Stimulated activated CD4-positive, alpha-beta T cell treated with anti-CD3 and anti-CD28 coated beads, TNF-alpha, amount 100 ng/mL, for 48 hours (primary cell): ENCODE data around the gene RHBDD2.
"Not testable (repeated sequence)": the region's sequence is repeated elsewhere in the genome, so short reads cannot be mapped to it uniquely, and the experiment has no call there.

Experiments
- DNase-seq, 3 donors: peaks; one replicate each; pipeline ENCODE4 v3.0.0-alpha.2; 2020; ENCODE audit warnings: low read depth in 3 of 3

Gene RHBDD2

DNA sequence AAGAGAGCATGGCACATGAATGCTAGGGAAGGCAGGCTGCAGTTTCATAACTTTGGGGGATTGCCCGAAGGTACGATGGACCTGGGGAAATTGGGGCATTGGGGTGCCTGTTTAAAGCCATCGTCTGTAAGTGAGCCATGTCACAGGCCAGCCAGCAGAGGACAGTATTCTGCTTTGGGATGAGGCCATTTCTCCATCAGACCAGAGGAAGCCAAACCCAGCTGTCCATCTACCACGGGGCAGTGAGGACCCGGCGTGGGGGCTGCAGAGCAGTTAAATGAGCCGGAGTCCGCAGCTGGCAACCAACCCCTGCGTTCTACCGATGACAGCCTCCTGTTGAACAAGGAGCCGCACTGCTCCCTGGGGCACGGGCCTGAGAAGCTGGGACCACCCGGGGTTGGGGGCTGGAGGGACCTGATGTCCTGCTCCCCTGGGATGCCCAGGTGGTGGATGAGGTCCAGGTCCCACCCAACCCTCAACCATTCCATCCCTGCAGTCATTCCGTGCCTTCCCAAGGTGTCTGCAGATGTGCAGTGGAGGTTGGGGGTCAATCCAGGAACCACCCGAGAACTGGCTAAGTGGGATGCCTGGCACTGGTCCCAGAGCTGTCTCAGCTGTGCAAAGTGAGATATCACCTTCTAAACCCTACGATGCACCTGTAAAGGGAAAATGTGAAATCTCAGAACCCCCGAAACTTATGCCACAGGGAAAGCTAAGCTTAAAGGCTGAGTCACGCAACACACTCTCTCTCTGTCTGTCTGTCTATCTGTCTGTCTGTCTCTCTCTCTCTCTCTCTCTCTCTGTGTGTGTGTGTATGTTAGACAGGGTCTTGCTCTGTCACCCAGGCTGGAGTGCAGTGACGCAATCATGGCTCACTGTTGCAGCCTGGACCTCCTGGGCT is 12.1 kb upstream of the RHBDD2 start:
- DNase-seq = no peak

DNA sequence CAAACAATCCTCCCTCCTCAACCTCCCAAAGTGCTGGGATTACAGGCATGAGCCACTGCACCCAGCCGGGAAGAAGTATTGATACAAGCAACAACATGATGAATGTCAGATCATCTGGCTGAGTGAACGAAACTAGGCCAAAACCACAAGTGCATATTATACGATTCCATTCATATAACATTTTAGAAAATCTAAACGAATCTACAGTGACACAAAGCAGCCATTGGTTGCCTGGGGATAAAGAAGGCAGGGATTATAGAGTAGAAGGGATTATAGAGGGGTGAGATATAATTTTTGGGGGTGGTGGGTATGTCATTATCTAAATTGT is 11.5 kb upstream of the RHBDD2 start:
- no peak for DNase-seq

DNA sequence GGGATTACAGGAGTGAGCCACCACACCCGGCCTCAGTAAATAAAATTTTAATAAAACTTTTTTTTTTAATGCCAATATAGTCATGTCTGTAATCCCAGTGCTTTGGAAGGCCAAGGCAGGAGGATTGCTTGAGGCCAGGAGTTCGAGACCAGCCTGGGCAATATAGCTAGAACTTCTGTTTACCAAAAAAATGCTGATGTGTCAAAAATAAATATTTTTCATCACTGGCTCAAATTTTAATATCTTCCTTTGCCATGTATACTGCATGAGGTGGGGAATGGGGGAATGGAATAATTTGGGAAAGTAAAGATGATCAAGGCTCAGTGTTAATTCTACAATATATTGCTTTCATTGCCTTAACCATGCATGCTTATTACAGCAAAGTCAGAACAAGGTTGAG is 10.7 kb upstream of the RHBDD2 start:
- no peak for DNase-seq

DNA sequence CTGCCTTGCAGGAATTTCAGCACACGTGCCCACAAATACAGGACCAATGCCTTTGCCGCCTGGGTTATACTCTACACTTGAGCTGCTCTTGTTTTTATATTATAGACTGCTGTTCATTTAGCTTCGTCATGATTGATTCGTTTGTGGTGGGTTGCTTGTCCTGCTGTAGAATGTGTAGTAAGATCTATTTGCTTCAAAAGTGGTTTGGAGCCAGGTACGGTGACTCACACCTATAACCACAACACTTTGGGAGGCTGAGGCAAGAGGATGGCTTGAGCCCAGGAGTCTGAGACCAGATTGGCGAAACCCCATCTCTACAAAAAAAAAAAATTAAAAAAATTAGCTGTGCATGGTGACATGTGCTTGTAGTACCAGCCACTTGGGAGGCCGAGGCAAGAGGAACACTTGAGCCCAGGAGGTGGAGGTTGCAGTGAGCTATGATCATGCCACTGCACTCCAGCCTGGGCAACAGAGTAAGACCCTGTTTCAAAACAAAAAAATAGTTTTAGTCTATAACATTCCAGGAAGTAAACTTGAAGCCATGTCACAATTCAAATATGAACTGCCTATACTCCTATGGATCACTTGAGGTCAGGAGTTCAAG is 9.0 kb upstream of the RHBDD2 start:
- DNase-seq = no peak

DNA sequence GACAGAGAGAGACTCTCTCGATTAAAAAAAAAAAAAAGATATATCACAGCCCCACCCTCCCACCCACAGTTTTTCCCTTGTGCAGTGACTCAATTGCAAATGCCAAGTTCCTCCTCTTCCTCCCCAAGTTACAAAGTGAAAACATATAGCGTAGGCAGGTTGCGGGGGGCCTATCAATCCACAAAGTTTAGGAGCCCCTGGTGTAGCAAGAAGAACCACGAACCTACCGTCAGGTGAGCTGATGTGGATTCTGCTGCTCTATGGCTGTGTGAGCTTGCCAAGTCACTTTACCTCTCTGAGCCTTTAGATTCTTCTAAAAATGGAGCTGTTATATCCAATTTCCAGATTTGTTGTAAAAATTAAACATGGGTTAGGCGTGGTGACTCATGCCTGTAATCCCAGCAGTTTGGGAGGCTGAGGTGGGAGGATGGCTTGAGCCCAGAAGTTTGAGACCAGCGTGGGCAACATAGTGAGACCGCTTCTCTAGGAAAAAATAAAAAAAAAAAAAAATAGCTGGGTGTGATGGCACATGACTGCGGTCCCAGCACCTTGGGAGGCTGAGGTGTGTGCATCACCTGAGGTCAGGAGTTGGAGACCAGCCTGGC is 8.2 kb upstream of the RHBDD2 start:
- no peak for DNase-seq

DNA sequence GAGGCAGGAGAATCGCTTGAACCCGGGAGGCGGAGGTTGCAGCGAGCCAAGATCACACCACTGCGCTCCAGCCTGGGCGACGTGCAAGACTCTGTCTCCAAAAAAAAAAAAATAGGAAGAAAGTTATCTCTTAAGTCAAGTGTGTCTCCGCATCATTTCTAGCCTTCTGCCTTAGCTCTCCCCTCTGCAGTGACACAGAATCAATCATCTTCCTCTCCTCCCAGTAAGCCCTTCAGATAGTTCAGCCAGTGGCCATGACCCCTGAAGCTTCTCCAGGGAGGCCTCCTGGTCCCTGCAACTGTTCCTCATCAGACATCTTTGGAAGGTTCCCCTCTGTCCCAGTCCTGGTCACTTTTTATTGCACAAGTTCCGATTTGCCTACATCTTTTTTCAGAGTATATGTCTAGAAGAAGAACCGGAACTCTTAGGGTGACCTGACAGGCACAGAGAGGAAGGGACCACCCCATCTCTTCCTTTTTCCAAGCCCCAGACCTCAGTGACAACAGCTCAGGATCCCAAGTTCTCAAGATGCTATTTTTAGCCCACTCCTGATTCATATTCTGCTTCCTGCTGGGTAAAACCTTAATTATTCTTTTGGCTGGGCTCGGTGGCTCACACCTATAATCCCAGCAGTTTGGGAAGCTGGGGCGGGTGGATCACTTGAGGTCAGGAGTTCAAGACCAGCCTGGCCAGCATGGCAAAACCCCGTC is 6.6 kb upstream of the RHBDD2 start:
- no peak for DNase-seq

DNA sequence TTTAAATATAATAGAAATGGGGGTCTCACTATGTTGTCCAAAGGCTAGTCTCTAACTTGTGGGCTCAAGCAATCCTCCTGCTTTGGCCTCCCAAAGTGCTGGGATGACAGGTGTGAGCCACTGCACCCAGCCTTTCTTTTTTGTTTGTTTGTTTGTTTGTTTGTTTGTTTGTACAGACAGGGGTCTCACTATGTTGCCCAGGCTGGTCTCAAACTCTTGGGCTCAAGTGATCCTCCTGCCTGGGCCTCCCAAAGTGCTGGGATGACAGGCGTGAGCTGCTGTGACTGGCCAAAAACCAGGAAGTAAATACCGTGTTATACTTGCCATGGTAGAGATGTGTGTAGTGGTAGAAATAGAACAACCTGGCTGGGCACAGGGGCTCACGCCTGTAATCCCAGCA is 4.7 kb upstream of the RHBDD2 start:
- not testable (repeated sequence) for DNase-seq

DNA sequence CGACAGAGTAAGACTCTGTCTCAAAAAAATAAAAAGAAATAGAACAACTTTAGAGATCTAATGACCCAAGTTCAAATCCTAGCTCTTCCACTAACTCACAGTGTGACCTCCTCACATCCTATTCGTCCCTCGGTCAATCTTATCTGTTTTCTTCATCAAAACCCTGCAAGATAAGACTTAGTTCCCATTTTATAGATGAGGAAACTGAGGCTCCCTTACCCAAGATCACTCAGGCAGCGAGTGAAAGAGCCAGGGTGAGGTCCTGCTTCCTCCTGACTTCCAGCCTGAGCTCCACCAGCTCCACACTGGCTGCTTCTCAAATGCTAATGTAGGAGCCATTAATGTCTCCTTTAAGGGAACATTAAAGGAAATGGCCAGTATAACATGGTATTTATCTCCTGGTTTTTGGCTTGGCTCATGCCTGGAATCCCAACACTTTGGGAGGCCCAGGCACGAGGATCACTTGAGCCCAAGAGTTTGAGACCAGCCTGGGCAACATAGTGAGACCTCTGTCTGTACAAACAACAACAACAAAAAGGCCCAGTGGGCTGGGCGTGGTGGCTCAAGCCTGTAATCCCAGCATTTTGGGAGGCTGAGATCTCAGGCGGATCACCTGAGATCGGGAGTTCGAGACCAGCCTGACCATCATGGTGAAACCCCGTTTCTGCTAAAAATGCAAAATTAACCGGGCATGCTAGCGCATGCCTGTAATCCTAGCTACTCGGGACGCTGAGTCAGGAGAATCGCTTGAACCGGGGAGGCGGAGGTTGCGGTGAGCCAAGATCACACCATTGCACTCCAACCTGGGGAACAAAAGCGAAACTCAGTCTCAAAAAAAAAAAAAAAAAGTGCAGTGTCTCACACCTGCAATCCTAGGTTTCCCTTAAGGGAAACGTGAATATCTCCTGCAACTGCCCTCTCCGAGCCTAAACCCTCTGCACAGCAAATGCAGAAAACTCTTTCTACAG is 3.4 kb upstream of the RHBDD2 start:
- DNase-seq = no peak

DNA sequence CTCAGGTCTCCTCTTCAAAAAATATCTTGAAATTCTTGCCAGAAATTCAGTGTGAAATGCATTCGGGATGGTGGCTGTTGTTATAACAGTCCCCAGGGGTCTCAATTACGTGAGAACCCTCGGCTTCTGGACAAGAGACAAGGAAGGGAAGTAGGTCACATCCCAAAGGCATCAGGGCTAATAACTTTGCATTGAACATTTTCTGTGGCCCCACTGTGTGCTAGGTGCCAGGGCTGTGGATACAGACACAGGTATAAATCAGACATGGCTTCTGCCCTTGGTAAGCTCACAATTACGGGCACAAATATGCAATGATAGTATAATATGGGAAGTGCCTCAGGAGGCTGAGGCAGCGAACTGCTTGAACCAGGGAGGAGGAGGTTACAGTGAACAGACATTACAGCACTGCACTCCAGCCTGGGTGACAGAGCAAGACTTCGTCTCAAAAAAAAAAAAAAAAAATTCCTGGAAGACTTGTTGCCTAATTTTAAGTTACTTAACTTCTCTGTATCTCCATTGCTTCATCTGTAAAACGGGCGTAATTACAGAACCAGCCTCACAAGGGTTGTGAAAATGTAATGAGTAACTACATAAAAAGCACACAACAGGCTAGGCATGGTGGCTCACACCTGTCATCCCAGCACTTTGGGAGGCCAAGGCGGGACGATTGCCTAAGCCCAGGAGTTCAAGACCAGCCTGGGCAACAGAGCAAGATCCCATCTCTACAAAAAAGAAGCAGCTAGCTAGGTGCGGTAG is 2.5 kb upstream of the RHBDD2 start:
- DNase-seq = no peak

DNA sequence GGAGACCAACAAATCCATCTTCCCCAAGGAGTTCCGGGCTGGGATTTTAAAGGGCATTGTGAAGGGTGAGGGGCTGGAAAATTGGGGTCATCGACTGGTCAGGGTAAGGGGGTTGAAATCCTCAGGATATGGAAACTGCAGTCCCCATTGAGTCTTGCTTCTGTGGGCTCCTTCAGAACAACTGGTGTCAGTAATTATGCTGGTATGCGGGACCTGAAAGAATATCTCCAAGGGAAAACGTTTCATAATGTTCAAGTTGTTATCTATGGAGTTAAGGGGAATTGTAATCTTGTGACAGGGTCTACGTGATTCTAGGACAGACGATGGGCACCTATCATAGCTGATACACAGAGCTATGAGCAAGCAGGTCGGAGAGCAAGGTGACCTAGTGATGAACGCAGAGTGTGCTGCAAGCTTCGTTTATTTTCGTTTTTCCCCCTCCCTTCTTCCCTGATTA is 494 bp upstream of the RHBDD2 start:
- DNase-seq = no peak

DNA sequence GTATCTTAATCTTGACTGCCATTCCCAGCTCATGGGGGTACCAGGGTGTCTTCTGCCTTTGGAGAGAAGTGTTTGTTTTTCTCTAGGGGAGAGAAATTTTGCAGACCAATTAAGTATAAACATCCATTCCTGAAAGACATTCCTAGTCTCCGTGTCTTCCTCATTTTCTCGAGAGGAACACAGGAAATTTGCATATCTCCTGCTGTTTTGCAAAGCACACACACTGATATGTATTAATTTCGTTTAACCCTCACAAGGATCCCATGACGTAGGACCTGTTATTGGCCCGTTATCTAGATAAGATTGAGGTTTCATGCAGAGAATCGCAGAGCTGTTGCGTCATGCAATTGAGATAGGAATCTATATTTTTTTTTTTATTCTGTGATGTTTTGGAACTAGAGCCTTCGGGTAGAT is 944 bp downstream of the RHBDD2 start:
- no peak for DNase-seq

DNA sequence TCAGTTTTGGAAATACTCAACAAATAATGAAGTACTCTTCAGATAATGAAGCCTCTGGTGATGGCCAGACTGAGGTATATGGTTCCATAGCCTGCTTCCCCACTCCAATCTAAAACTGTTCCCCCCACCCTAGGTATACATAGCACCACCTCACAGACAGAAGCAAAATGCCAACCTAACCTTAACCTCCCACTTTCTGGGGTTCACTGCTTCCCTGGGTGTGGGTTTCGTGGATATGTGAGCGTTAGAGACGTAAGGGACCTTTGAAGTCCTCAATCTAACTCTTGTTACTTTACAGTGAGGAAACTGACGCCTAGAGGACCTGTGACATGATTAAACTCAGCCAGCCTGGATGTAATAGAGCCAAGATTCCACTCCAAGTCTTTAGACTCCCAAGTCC is 1.4 kb downstream of the RHBDD2 start:
- DNase-seq = no peak

DNA sequence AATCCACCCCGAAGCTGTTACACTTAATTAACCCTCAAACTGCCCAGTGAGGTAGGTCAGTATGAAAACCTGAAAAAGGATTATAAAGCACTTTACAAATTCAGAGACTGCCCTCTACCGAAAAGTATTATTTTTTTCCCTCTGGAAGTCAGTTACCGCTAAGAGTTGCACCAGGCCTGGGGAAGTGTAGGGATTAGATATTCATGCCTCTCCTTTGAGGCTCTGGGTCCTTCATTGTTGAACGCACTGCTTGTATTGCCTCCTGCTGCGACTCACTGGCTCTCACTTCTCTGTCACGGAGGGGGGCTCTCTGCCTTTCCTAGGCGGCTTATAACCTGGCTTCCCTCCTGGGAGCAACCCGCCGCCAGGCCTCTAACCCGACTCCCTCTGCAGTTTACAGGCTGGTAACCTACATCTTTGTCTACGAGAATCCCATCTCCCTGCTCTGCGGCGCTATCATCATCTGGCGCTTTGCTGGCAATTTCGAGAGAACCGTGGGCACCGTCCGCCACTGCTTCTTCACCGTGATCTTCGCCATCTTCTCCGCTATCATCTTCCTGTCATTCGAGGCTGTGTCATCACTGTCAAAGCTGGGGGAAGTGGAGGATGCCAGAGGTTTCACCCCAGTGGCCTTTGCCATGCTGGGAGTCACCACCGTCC is 2.7 kb downstream of the RHBDD2 start:
- no peak for DNase-seq

DNA sequence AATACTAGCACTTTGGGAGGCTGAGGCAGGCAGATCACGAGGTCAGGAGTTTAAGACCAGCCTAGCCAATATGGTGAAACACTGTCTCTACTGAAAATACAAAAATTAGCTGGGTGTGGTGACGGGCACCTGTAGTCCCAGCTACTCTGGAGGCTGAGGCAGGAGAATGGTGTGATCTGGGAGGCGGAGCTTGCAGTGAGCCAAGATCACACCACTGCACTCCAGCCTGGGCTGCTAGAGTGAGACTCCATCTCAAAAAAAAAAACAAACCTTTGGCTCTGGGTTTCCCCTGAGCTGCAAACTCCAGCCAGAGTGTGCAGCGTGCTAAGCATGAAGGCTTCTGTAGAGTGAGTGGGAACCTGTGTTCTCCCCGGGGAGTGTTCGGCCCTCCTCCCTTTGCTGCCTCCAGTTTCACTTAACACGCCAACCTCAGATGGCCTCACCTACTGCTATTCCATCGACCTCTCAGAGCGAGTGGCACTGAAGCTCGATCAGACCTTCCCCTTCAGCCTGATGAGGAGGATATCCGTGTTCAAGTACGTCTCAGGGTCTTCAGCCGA is 4.5 kb downstream of the RHBDD2 start:
- DNase-seq = not testable (repeated sequence)

DNA sequence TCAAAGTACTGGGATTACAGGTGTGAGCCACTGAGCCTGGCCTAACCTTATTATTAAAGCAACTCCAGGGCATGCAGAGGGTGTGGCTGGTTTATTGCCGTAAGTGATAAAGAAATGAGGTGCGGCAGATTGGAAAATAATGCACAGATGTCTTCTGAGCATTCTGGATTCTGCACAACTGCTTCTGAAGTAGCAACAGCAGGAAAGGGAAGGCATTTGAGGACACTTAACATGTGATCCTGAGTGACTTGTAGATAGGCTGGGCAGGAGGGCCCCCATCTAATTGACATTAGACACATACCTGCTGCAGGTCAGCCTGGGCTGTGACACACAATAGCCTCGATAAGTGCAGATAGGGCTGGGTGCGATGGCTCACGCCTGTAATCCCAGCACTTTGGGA is 5.6 kb downstream of the RHBDD2 start:
- no peak for DNase-seq

DNA sequence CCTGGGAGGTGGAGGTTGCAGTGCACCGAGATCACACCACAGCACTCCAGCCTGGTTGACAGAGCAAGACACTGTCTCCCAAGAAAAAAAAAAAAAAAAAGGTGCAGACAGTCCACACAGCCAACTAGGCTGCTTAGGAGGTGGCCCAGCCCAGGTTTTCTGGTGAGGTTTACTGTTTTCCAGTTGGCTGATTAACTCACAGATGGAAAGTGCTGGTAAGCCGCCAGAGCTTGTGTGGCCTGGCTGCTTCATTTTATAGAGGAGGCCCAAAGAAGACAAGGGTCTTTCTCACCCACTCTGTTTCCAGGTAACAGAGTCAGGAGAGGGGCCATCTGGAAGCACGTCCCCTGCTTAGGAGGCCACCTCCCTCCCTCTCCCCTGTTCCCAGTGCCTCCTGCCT is 6.2 kb downstream of the RHBDD2 start:
- no peak for DNase-seq

DNA sequence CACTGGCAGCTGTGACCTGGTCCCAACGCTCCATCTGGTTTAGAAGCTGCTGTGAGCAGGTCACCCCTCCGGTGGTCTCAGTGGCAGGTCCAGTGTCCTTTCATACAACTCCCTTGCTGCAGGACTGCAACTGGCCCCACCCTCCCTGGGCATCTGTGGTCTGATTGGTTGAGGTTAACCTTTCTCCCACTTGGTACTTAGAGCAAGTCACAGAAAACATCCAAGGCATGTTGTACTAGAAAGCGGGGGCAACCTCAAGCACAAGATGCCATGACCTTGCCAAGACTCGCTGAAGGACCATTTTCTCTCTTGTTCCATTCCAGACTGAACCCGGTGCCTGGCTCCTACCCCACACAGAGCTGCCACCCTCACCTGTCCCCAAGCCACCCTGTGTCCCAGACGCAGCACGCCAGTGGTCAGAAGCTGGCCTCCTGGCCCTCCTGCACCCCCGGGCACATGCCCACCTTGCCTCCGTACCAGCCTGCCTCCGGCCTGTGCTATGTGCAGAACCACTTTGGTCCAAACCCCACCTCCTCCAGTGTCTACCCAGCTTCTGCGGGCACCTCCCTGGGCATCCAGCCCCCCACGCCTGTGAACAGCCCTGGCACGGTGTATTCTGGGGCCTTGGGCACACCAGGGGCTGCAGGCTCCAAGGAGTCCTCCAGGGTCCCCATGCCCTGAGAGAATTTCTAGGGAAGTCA is 9.0 kb downstream of the RHBDD2 start:
- DNase-seq = no peak

DNA sequence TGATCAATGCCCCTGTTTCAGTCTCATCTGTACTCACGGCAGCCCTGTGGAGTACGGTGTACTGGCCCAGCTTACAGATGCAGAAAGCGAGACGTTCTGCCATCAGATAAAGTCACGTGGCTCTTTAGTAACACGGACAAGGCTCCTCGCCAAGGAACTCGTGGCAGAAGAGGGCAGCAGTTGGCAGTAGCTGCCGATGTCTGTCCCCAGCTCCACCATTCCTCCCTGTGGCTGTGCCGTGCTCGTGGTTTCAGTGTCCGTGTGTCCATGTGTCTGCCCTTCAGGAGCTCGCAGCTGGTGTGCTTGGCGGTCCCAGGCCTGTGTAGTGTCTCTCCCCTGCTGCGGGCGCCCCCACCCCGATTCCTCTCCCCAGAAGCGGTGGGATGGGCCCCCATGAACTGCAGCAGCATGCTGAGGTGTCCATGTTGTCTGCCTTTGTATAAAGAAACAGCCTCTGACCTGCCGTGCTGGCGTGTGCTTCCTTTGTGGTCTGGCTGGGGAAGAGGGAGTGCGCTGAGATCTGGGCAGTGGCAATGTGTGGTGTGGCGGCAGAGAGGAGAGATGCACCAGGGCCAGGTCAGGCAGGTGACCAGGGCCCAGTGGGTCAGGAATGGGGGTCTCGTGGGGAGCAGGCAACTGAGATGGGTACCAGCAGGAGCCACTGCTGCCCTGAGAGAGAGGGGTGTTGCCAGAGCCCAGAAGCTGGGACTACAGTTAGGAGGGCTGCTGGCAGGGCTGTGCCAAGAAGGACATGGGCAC is 9.8 kb downstream of the RHBDD2 start:
- DNase-seq = no peak
